Activated naive CD8-positive, alpha-beta T cell treated with anti-CD3 and anti-CD28 coated beads, Interleukin-2, amount 50 U/mL, for 16 hours (primary cell): ENCODE results near the gene ZNF484.
"Not testable (repeated sequence)": the region's sequence is repeated elsewhere in the genome, so short reads cannot be mapped to it uniquely, and the experiment has no call there.

Experiments
- DNase-seq: peaks from one replicate; pipeline ENCODE4 v3.0.0-alpha.2; 2020; ENCODE audit warnings: low read depth, low spot score

Gene ZNF484

GRCh38 chr9:92860867-92861266 is 17.0 kb downstream of the ZNF484 start:
- DNase-seq = no peak

- no peak for DNase-seq
These were observed 20.6 kb downstream of the ZNF484 start for GRCh38 chr9:92857236-92857635.

- no peak for DNase-seq
These were observed 24.1 kb downstream of the ZNF484 start for GRCh38 chr9:92853716-92854115.

- no peak for DNase-seq
These were observed 26.9 kb downstream of the ZNF484 start for GRCh38 chr9:92850898-92851297.

GRCh38 chr9:92848740-92849139 is 29.1 kb downstream of the ZNF484 start:
- DNase-seq = not testable (repeated sequence)

GRCh38 chr9:92846662-92847145 is 31.1 kb downstream of the ZNF484 start:
- DNase-seq = no peak

GRCh38 chr9:92838411-92838810 is 39.4 kb downstream of the ZNF484 start:
- DNase-seq = not testable (repeated sequence)

GRCh38 chr9:92837191-92837590 is 40.6 kb downstream of the ZNF484 start:
- no peak for DNase-seq

GRCh38 chr9:92829420-92829819 is 48.4 kb downstream of the ZNF484 start:
- no peak for DNase-seq

GRCh38 chr9:92825065-92825464 is 52.8 kb downstream of the ZNF484 start:
- not testable (repeated sequence) for DNase-seq

- DNase-seq = no peak
These were observed 56.9 kb downstream of the ZNF484 start for GRCh38 chr9:92820964-92821363.

GRCh38 chr9:92819898-92820297 is 57.9 kb downstream of the ZNF484 start:
- not testable (repeated sequence) for DNase-seq

- DNase-seq = not testable (repeated sequence)
These were observed 68.1 kb downstream of the ZNF484 start for GRCh38 chr9:92809629-92810326.

GRCh38 chr9:92808726-92809451 is 68.9 kb downstream of the ZNF484 start:
- no peak for DNase-seq

- DNase-seq = no peak
These were observed 69.8 kb downstream of the ZNF484 start for GRCh38 chr9:92807757-92808725.

- no peak for DNase-seq
These were observed 70.6 kb downstream of the ZNF484 start for GRCh38 chr9:92807031-92807756.

GRCh38 chr9:92804727-92805126 is 73.1 kb downstream of the ZNF484 start:
- DNase-seq = no peak

GRCh38 chr9:92798358-92798757 is 79.5 kb downstream of the ZNF484 start:
- no peak for DNase-seq

GRCh38 chr9:92796337-92796804 is 81.5 kb downstream of the ZNF484 start:
- not testable (repeated sequence) for DNase-seq

- DNase-seq = no peak
These were observed 82.1 kb downstream of the ZNF484 start for GRCh38 chr9:92795598-92796336.
